Medulla oblongata (tissue), 1 donor: ENCODE measurements around the gene C1orf116.

ENCODE experiments used
- DNase-seq: peaks from one replicate; pipeline ENCODE4 v3.0.0-alpha.2; 2015; ENCODE audit errors: extremely low spot score

Gene C1orf116

DNA sequence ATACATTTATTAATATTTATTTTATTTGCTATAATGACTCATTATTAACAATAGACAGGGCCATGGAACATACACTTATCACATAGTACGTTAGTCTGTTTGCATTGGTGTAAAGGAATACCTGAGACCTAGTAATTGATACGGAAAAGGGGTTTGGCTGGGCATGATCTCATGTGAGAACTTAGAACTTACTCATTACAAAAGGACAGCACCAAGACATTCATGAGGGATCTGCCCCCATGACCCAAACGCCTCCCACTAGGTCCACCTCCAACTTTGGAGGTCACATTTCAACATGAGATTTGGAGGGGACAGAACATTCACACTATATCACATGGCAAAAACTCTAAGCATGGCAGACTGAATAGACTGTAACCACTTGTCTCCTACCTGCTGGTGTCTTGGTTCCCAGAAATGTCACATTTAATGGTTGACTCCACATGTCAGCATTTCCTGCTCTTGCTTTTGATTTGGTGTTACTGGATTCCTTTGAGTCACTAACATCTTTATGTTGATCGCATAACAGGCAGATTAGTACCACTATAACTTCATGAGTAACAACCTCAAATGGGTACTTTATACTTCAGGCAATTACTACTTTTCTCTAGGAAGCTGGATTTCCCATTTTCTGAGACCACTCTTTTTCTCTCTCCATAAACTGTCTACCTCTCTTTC, 3.5 kb upstream of the C1orf116 start:
- DNase-seq: no peak

DNA sequence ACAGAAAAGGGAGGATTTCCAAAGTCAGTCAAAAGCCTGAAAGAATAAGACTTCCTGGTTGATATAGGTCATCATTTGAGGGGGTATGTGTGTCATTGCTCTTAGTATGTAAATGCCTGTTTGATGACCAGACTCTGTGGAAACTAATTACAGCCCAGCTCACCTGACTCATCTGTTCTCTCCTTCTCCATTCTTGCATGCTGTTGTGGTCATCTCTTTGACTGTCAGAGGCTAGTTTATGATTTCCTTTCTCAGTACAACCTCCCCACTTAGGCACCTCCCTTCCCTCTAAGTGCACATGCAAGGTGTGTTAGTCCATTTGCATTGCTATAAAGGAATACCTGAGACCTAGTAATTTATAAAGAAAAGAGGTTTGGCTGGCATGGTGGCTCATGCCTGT, 2.4 kb upstream of the C1orf116 start:
- no peak for DNase-seq

DNA sequence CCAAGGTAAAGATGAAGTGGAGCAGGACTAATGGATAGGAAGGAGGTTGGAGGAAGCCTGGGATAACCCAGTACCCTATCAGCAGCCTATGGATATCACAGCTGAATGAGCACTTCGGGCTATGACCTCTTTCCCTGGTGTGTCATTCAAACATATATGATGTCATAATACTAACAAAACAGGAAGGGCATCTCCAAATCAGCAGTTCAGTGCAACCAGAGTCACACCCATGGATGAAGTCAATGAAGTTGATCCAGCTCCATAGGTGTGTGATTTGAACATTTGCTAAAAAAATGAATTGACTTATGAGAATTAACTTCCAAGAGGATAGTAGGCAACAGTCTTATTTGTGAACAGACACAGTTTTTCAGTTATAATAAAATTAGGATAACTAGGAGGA, 1.7 kb upstream of the C1orf116 start:
- no peak for DNase-seq

DNA sequence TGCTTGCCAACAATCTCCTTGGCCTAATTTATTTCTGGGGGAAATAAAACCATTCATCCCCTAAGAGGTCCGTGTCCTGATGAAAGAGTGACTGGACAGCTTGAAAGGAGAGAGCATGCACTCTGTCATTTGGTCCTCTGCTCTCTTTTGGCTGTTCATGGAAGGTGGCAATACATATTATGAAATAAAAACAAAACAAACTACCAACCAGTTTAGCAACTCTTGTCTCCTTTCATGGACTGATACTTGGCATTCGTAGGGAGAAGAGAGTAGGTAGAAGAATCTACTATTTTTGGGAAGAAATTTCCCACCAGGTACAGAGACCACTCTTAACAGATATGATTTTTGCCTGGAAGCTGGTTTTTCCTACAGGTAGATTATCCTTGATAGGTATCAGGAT, 746 bp upstream of the C1orf116 start:
- no peak for DNase-seq

DNA sequence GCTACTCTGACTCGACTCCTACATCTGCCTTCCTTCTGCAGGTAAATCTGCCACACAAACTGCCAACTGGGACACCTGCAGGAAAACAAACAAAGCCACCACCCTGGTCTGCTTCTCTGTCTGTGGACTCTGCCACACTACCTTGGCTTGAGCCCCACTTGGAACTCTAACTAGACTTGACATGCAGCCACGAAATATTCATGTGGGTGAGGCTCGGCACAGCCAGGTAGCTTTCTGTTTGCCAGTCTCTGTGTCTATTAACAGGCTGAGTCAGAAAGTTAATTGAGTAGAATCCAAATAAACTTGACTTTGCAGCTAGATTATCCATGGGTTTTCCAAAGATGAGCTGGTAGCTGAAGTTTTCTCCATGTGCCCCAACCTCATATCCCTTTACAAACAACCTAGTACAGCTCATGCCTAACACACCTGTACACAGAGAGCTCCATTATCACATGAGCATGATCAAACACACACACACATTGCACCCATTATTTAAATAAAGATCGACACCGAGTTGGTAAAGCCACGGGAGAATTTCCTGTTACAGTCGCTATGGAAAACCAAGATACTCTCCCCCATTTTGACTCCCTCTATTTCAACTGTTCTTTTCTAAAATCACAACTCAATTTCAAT, 808 bp downstream of the C1orf116 start:
- no peak for DNase-seq

DNA sequence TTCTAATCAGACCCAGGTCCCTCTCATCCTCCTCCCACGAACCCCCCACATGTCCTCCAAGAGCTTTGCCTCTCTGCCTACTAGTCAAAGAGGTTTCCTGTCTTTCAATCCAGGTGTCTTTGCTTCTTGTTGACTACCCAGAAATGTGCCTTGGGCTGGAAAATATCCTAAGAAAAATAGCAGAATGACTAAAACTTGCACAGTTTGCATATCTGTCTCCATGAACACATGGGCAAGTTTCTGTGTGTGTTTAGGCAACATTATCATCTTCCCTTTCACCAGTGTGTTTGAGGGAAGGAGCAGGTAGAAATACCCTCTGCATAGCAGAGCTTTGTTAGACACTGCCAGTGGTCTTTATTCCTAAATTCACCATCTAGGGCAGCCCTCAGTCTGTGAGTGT, 1.5 kb downstream of the C1orf116 start:
- no peak for DNase-seq

DNA sequence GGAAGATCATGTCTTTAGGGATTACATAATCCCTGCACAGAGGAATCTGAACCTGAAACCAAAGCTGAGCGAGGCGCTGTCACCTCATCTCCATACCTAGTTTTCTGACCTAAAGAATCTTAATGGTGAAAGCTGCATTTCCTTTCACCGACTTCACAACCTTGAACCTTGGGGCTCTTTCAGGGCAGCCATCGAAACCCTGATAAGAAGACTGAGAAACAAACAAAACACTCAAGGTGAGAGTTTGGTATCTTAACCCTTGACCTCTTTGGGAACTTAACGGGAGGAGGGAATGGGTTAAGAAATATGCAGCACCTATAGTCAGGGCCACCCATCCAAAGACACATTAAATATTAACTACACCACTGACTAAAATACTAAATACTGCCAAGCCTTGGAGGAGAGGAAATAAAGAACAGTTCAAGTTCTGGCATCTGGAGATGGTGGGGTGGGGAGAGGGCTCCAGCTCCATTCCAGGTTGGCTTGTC, 2.0 kb downstream of the C1orf116 start:
- DNase-seq: no peak

DNA sequence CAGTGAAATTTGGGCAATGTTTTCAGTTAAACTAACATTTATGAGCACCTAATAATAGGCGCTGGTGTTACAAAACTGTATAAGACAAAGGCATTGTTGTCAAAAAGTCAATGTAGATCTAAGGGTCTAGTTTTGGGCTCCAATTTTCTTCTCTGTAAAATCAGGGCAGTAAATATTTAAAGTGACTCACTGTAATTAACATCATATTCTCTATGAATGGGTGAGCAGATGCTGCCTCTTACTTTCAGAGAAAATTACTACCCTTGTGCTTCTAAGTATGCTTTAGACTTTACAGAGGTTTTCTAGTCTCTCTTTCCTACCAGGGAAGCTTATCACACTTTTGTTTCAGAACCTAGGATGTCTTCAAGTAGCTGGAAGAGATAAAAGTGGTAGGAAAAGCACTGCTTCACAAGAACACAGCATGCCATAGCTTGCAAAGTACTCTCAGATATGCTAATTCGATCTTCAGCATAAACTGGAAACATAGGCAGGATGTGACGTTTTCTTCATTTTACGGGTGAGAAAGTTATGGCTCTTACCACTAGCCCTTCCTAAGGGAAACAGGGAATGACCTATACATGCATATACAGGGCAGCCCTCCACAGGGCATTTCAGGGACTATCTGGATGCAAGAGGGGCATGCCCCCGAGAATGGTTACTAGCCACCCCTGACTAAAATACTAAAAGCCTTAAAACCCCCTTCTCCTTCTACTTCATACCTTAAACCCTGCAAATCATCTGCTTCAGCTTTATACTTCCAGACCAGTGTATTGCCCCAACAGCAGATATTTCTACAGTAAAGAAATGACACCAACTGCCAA, 2.6 kb downstream of the C1orf116 start:
- DNase-seq: no peak

DNA sequence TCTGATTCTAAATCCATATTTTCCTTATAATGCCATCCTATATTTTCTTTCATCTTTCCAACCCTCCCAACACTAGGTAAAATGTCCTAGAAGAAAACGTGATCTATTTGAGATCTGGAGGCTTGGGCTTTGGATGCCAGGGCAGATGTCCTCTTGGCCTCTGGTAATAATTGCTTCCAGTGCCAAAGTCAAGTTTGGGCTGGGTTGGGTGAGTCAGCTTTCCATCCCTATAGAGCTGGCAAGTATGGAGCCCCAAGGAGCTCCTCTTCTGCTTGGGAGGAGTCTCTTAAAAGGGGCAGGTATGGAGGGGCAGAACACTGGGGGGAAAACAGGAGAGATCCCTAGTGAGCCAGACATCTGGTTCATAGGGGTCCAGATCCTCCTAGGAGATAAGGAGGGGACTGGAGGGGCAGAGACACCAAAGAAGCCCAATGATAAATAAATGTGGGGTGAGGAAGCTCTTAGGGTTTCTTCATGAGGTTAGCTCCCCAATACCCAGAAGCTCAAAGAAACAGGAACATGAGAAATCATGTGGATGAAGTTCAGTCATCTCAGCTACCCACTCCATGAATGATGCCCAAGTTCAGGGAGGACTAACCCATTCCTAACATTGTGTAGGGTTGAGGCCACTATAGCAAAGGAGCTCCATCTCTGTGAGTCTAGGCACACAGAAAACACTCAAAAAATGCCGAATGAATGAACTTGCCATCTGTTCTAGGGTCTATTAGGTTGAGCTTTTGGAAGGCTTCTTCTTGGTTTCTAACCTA, 3.5 kb downstream of the C1orf116 start:
- no peak for DNase-seq

DNA sequence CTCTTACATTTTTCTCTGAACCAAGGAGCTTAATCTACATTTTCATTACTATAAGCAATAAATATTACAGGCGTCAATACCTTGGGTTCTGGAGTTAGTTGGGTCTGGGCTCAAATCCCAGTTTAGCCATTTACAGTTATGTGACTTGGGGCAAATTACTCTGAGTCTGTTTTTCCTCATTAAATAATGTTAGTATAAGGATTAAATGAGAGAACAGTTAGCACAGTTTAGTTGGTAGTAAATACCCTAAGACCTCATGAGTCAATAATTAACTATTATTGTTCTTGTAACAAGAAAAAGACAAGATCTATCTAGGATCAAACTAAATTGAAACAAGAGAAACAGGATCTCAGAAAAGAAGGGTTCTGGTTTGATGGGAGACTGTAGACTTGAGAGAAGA, 4.6 kb downstream of the C1orf116 start:
- DNase-seq: no peak

DNA sequence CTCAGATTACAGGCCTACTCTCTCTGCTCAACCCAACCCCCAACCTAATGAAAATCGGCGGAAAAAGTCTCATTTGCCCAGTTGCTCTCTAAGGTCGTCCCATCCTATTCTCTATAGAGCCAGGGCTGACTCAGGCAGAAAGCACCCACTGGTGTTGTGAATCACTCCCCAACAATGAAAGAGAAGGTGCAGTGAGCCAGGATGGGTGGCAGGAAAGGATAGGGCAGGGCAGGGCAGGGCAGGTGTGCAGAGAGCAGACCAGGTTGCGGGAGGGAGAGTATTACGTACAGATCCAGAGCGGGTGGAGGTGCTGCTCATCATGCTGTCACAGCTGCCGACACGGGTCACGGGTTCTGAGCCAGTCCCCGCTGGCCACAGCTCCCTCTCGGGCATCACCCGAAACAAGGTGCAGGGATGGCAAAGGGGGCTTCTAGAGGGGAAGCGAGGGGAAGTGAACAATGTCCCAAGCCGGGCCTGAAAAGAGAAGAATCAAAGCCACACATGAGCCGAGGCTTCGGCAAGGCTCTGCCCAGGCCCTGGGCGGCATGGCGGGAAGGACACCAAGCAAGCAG, 5.3 kb downstream of the C1orf116 start:
- no peak for DNase-seq

DNA sequence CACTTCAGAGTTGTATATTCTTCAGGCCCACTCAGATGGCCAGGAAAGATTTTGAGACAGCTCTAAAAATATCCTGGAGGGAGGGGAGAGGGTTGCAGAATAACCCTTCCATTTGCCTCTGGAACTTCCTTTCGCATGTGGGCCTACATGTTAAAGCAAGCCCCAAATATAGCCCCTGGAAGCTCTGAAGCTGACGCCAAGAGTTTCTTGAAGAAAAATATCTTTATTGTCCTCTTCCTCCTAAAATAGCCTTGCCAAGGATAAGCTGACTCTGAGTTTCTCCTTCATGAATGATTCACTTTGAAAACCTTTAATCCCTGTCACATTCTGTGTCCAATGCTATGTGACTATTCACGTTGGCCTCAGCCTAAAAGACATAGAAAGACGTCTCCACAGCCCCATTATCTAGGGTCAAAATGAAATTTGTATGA, 6.4 kb downstream of the C1orf116 start:
- no peak for DNase-seq

DNA sequence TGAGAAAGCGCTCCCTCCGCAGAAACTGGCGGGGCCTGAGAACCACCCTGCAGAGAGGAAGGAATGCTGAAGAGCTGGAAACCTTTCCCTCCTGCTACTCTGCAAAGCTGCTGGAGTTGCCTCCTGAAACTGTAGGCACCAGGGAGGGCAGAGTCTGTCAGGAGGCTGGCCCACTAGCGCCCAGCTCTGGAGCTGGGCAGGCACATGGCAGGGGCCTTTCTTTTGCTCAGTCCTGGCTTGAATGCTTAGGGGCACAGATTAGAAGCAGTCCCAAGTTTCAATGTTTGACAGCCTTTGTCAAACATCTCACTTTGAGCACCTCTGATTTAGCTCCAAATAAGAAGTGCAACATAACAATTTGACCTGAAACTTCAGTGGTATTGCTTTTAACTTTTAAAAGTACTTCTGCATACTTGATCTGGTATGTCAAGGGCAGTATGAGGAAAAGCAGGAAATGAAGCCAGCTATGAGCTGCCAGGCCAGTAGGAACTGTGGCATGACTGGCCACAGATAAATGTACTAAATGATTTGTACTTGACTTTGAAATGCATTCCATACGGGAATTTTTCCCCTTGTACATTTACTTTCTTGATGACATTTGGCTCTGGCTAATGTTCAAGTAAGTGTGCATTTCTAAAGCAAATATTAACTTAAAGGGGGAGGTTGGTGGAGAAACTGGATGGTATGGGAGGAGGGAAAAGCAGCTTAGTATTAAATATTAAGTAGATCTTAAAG, 7.2 kb downstream of the C1orf116 start:
- DNase-seq: no peak

DNA sequence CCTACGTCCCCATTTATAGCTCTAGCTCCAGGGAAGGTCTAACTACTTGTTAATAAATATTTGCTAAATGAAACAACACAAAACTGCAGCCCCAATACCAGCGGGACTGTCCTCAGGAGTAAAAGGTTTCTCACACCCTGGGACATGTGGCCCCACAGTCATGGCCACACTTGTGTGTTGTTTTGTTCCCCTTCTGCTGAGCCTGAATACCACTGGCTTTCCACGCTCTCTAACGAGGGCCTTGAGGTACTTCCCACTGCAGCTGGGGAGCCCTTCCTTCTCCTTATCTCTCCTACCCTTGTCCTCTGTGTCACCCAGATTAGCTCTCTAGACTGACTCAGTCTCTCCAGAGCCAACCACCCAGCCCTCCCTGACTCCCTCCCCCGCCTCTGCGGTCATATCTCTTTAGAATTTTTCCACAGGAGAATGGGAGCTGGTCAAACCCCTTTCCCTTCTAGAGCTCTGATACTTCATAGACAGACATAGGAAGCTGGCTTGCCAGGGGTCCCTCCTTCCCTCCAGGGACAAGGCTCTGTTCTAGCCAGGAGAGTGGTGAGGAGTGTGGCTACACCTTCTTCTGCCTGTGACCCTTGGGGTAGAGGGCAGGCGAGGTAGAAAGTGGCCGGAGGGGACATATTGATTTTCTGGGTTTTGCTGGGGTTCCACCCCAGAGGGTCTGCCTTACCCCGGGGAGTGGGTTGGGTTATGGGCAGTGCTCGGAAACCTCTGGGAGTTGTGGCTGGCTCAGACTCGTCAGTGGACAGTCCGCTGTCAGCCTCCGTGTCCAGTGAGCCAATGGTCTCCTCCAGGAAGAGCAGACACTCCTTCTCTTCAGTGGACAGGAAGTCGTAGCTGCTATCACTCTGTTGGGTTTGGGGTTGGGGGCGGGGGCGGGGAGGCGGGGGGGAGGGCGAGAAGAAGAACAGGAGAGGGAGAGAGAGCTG, 8.1 kb downstream of the C1orf116 start:
- DNase-seq: no peak

DNA sequence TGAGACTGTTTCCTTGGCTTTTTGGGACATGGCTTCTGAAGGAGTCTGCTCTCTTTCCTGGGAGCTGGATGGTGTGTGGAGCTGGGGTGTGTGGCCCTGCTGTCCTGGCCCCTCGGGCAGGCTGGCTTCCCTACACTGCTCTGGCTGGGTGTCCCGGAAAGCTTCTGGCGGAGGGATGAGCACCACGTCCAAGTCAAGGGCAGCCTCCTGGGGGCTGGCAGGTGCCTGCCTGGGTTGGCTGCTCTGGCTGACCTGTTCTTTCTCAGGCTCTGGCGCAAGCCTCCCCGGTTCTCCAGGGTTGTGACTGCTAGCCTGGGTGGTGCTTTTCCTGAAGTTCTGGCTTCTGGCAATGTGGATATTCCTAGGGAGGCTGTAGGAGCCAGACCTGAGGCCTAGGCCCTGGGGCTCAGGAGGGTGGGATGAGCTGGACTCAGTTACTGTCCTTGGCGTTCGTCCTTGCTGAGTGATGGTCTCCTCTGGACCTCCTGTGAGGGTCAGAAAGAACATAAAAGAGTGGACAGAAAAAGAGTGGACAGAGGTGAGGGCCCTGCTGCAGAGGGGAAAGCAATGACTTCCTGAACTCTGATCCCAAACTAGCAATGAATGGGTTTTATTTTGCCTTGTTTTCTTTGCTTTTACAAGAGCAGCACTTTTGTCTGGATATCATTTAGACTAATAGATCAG, 9.4 kb downstream of the C1orf116 start:
- no peak for DNase-seq

DNA sequence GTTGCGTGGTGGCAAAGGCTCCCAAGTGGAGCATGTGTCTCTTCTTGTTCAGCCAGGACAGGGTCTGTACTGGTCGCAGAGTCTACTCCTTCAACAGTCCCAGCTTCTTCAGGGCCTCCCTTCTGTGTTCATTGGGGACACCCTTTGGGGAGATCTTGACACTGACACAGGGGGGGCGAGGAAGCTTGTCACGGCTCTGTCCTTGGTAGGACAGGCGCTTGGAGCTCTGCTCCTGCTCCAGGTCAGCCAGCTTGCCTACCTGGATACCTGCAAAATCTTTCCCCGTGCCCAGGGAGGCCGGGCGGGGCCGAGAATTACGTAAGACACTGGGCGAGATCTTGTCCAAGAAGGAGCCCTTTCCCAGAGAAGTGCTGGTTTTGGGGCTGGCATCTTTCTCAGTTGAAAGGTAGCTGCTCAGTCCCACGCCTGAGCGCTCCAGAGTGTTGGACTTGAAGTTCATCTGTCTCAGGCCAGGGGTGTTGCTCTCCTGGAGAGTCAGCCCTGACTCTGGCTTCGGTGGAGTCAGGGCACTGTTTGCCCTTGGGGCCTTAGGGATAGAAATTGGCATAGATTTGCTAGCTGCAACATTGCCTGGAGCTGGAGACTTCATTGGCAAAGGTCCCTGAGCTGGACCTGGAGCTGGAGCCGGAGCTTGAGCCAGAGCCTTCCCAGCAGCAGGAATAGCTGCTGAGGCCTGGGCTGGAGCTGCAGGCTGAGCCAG, 10.5 kb downstream of the C1orf116 start:
- no peak for DNase-seq

DNA sequence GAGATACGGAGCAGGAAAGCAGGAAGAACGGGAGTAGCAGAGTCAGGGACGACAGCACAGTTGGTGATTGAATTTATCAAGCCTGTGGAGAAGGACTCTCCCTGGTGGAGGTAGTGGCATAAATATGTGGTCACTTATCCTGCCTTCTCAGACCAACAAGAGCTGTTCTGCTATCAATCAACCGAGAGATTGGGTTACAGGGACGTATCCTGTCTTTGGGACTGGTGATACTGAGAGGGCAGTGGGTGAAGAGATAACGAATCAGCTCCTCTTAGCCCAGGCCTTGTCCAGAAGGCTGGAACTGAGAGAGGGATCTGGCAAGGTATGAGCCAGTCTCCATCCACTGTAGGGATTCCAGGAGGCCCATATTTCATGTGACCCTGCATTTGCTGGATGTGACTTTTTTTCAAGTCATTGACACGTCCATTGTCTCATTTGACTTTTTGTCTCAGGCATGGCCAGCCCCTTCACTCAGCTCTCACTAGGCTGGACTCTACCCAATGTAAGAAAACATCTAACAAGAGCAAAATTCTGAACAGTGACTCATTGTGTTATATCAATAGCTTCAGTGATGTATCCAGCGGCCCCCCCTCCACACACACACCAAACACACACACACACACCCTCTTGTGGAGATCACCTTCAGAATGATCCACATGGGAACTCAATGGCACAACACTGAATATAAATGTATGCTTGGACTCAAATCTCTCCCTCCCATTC, 11.3 kb downstream of the C1orf116 start:
- DNase-seq: peak; percentile 15

DNA sequence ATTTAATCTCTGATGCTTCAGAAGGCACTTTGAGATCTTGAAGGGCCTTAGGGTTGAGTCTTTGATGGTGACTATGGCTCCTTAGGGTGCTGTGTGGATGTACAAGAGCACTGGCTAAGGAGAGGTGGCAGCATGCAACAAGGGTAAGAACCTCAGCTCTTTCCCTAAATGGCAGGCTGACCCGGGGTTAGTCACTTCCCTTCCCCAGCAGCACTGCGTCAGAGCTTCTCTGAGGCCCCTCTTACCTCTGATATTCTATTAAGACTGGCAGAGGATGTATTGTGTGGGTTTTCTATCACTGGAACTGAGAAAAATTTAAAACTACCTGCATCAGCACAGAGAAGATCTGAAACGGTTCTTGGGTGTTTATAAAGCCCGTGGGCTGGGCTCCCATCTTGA, 11.8 kb downstream of the C1orf116 start:
- no peak for DNase-seq
